ENCODE measurements around the gene DSP. TPM values are rescaled to one million over a fixed set of nuclear protein-coding genes. Genes with fewer than 3 reads are reported as not detected.

Gene DSP
- total RNA-seq, 1 donor from 2014 or later = 0.10 TPM

Other genes starting within 250 kb of the DSP start
- gene SSR1, start 228.5 kb upstream of the DSP start, total RNA-seq = 171 and 176 TPM in 2 replicates
- 0.07 TPM in 1 of 2 replicates, not detected in the other for gene CAGE1, start 151.9 kb upstream of the DSP start, total RNA-seq
- 37.2 and 46.3 TPM in 2 replicates for gene RIOK1, start 151.9 kb upstream of the DSP start, total RNA-seq
- 15.2 and 15.3 TPM in 2 replicates for gene SNRNP48, start 48.5 kb downstream of the DSP start, total RNA-seq
- gene BMP6, start 184.4 kb downstream of the DSP start, total RNA-seq = 0.10 TPM in 1 of 2 replicates, not detected in the other